ENCODE measurements around the gene LOXL1.
A peak's percentile ranks its signal among the peaks of the same experiment; 100 is the strongest.

LOXL1 gene

GRCh38 chr15:73994912-73995622 is 68.8 kb downstream of the LOXL1 start:
- peak in 1 of 2 experiments; percentile 40 for DNase-seq

GRCh38 chr15:73996267-73996666 is 70.0 kb downstream of the LOXL1 start:
- no peak for DNase-seq

GRCh38 chr15:73996939-73997338 is 70.7 kb downstream of the LOXL1 start:
- DNase-seq: peak; percentile 31 to 76

- DNase-seq: no peak
These were observed 71.7 kb downstream of the LOXL1 start for GRCh38 chr15:73997986-73998385.

All from SW 1271 (cell line).